ENCODE results near the gene RUSF1. TPM values are rescaled to one million over a fixed set of nuclear protein-coding genes. Genes with fewer than 3 reads are reported as not detected.
A peak's percentile ranks its signal among the peaks of the same experiment; 100 is the strongest.
"Not testable (repeated sequence)": the region's sequence is repeated elsewhere in the genome, so short reads cannot be mapped to it uniquely, and the experiment has no call there.

Gene RUSF1
- polyA plus RNA-seq, 4 donors = 27.3 to 108 (median 51.7) TPM

GRCh38 chr16:31508706-31509195 lies 560 bp upstream of the RUSF1 start:
- H3K36me3 ChIP-seq (ENCODE audit: control insufficient read depth in 3 of 3, insufficient read depth in 2 of 3, low read depth in 1 of 3, low read length in 3 of 3) = peaks cover 0 to 2% (median 0%) of the 10 kb centered on the region in 3 donors
- no peaks in the 10 kb centered on the region for H3K9me3 ChIP-seq (ENCODE audit: control insufficient read depth in 2 of 2, insufficient read depth in 1 of 2, low read depth in 1 of 2, low read length in 1 of 2)
- DNase-seq (peak; percentile 36 to 64), FAIRE-seq (no peak)
- peaks cover 8 to 14% (median 9%) of the 10 kb centered on the region in 3 donors for H3K4me1 ChIP-seq (ENCODE audit: control insufficient read depth in 3 of 3, insufficient read depth in 2 of 3, low read depth in 1 of 3, low read length in 2 of 3)
- peak overlapping the region; percentile 85 to 97 (median 93) for H3K4me3 ChIP-seq (ENCODE audit: low read depth in 1 of 3, low read length in 3 of 3)
- no peaks in the 10 kb centered on the region for H3K27me3 ChIP-seq (ENCODE audit: control insufficient read depth in 3 of 3, insufficient read depth in 3 of 3, low read length in 3 of 3)
- peak overlapping the region; percentile 78 to 94 (median 91) for H3K27ac ChIP-seq (ENCODE audit: low read depth in 1 of 3, low read length in 2 of 3)
- 10 to 14% (median 13%) methylated on average over 6 of the region's 6 CpGs for WGBS, 3 donors

GRCh38 chr16:31507617-31507928 lies 618 bp downstream of the RUSF1 start:
- H3K36me3 ChIP-seq (ENCODE audit: control insufficient read depth in 3 of 3, insufficient read depth in 2 of 3, low read depth in 1 of 3, low read length in 3 of 3) = peaks cover 0 to 2% (median 0%) of the 10 kb centered on the region in 3 donors
- DNase-seq = peak in 1 of 2 donors; percentile 22
- WGBS, 3 donors = 2 to 3% (median 2%) methylated on average over 12 of the region's 12 CpGs
- H3K4me1 ChIP-seq (ENCODE audit: control insufficient read depth in 3 of 3, insufficient read depth in 2 of 3, low read depth in 1 of 3, low read length in 2 of 3) = peaks cover 8 to 14% (median 9%) of the 10 kb centered on the region in 3 donors
- peak overlapping the region; percentile 78 to 94 (median 91) for H3K27ac ChIP-seq (ENCODE audit: low read depth in 1 of 3, low read length in 2 of 3)
- H3K4me3 ChIP-seq (ENCODE audit: low read depth in 1 of 3, low read length in 3 of 3) = peak overlapping the region; percentile 85 to 97 (median 93)
- H3K9me3 ChIP-seq (ENCODE audit: control insufficient read depth in 2 of 2, insufficient read depth in 1 of 2, low read depth in 1 of 2, low read length in 1 of 2) = no peaks in the 10 kb centered on the region
- no peaks in the 10 kb centered on the region for H3K27me3 ChIP-seq (ENCODE audit: control insufficient read depth in 3 of 3, insufficient read depth in 3 of 3, low read length in 3 of 3)
- FAIRE-seq = no peak

GRCh38 chr16:31505483-31505882 lies 2.7 kb downstream of the RUSF1 start:
- Histone ChIP-seq H3K4me1 (ENCODE audit: control insufficient read depth in 3 of 3, insufficient read depth in 2 of 3, low read depth in 1 of 3, low read length in 2 of 3) (peaks cover 8 to 14% (median 9%) of the 10 kb centered on the region in 3 donors), H3K27ac (ENCODE audit: low read depth in 1 of 3, low read length in 2 of 3) (no peak overlapping the region), H3K27me3 (ENCODE audit: control insufficient read depth in 3 of 3, insufficient read depth in 3 of 3, low read length in 3 of 3) (no peaks in the 10 kb centered on the region), H3K36me3 (ENCODE audit: control insufficient read depth in 3 of 3, insufficient read depth in 2 of 3, low read depth in 1 of 3, low read length in 3 of 3) (peaks cover 0 to 3% (median 0%) of the 10 kb centered on the region in 3 donors), H3K4me3 (ENCODE audit: low read depth in 1 of 3, low read length in 3 of 3) (no peak overlapping the region), H3K9me3 (ENCODE audit: control insufficient read depth in 2 of 2, insufficient read depth in 1 of 2, low read depth in 1 of 2, low read length in 1 of 2) (no peaks in the 10 kb centered on the region)
- 63 to 84% (median 70%) methylated on average over 4 of the region's 4 CpGs for WGBS, 3 donors
- no peak for FAIRE-seq
- DNase-seq = no peak

DNA sequence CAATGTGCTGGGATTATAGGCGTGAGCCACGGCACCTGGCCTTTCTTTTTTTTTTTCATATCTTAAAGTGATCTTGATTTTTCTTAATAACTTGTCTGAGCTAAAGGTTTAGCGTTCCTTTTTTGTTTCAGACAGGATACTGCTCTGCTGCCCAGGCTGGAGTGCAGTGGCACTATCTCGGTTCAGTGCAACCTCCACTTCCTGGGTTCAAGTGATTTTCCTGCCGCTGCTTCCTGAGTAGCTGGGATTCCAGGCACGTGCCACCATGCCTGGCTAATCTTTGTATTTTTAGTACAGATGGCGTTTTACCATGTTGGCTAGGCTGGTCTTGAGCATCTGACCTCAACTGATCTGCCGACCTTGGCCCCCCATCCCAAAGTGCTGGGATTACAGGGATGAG lies 4.0 kb downstream of the RUSF1 start:
- FAIRE-seq (no peak), DNase-seq (no peak)
- Histone ChIP-seq H3K4me3 (ENCODE audit: low read depth in 1 of 3, low read length in 3 of 3) (no peak overlapping the region), H3K4me1 (ENCODE audit: control insufficient read depth in 3 of 3, insufficient read depth in 2 of 3, low read depth in 1 of 3, low read length in 2 of 3) (peaks cover 8 to 9% (median 9%) of the 10 kb centered on the region in 3 donors), H3K9me3 (ENCODE audit: control insufficient read depth in 2 of 2, insufficient read depth in 1 of 2, low read depth in 1 of 2, low read length in 1 of 2) (no peaks in the 10 kb centered on the region), H3K27me3 (ENCODE audit: control insufficient read depth in 3 of 3, insufficient read depth in 3 of 3, low read length in 3 of 3) (no peaks in the 10 kb centered on the region), H3K36me3 (ENCODE audit: control insufficient read depth in 3 of 3, insufficient read depth in 2 of 3, low read depth in 1 of 3, low read length in 3 of 3) (peaks cover 2 to 13% (median 4%) of the 10 kb centered on the region in 3 donors), H3K27ac (ENCODE audit: low read depth in 1 of 3, low read length in 2 of 3) (no peak overlapping the region)
- 70 to 83% (median 70%) methylated on average over 8 of the region's 8 CpGs for WGBS, 3 donors

DNA sequence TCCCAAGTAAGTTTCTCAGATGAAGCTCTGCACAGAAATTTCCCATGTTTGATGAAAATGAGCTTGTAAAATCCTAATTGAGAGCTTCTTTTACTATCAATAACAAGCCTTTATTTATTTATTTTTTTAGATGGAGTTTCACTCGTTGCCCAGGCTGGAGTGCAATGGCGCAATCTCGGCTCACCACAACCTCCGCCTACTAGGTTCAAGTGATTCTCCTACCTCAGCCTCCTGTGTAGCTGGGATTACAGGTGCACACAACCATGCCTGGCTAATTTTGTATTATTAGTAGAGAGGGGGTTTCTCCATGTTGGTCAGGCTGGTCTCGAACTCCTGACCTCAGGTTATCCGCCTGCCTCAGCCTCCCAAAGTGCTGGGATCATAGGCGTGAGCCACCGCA lies 4.6 kb downstream of the RUSF1 start:
- not testable (repeated sequence) for H3K4me1 ChIP-seq (ENCODE audit: control insufficient read depth in 3 of 3, insufficient read depth in 2 of 3, low read depth in 1 of 3, low read length in 2 of 3); H3K27ac ChIP-seq (ENCODE audit: low read depth in 1 of 3, low read length in 2 of 3); H3K27me3 ChIP-seq (ENCODE audit: control insufficient read depth in 3 of 3, insufficient read depth in 3 of 3, low read length in 3 of 3); H3K4me3 ChIP-seq (ENCODE audit: low read depth in 1 of 3, low read length in 3 of 3); FAIRE-seq; DNase-seq; H3K9me3 ChIP-seq (ENCODE audit: control insufficient read depth in 2 of 2, insufficient read depth in 1 of 2, low read depth in 1 of 2, low read length in 1 of 2)
- peaks cover 4 to 19% (median 6%) of the 10 kb centered on the region in 3 donors for H3K36me3 ChIP-seq (ENCODE audit: control insufficient read depth in 3 of 3, insufficient read depth in 2 of 3, low read depth in 1 of 3, low read length in 3 of 3)
- WGBS, 3 donors = 91 to 95% (median 92%) methylated on average over 8 of the region's 8 CpGs

DNA sequence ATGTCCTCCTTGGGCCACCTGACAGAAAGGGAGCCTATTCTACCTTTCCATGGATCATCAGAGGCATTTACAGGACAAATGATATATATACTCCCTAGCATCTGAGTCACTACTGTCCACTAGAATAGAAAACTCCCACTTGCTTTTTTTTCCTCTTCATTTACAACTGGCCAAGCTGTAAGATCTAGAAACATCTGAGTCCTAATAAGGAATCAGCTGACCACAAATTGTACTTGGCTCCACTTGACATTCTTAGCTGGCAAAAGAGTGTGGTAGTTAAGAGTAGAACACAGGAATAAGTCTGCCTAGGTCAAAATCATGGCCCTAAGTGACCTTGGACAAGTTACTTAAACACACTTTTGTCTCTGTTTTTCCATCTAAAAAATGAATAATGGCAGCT lies 5.2 kb downstream of the RUSF1 start:
- no peaks in the 10 kb centered on the region for H3K9me3 ChIP-seq (ENCODE audit: control insufficient read depth in 2 of 2, insufficient read depth in 1 of 2, low read depth in 1 of 2, low read length in 1 of 2)

DNA sequence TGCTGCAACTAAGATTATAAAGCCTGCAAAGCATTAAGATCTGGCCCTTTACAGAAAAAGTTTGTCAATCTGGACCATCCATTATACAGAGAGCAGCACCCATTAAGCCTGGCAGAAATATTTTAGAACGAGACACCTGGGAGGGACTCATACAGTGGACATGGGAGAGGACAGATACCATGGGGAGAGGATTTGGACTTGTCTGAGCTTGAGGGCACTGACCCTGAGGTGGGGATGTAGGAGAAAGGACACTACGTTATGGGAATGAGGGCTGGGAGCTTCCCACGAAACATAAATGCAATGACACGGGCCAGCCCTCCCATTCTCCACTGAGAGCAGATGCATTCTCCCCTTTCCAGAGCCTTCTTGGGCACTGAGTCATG lies 6.2 kb downstream of the RUSF1 start:
- H3K36me3 ChIP-seq (ENCODE audit: control insufficient read depth in 3 of 3, insufficient read depth in 2 of 3, low read depth in 1 of 3, low read length in 3 of 3) = peaks cover 4 to 35% (median 10%) of the 10 kb centered on the region in 3 donors
- H3K27me3 ChIP-seq (ENCODE audit: control insufficient read depth in 3 of 3, insufficient read depth in 3 of 3, low read length in 3 of 3) = no peaks in the 10 kb centered on the region
- FAIRE-seq (no peak), DNase-seq (no peak)
- H3K4me3 ChIP-seq (ENCODE audit: low read depth in 1 of 3, low read length in 3 of 3) = no peak overlapping the region
- no peaks in the 10 kb centered on the region for H3K9me3 ChIP-seq (ENCODE audit: control insufficient read depth in 2 of 2, insufficient read depth in 1 of 2, low read depth in 1 of 2, low read length in 1 of 2)
- H3K4me1 ChIP-seq (ENCODE audit: control insufficient read depth in 3 of 3, insufficient read depth in 2 of 3, low read depth in 1 of 3, low read length in 2 of 3) = peaks cover 2 to 6% (median 5%) of the 10 kb centered on the region in 3 donors
- H3K27ac ChIP-seq (ENCODE audit: low read depth in 1 of 3, low read length in 2 of 3) = no peak overlapping the region
- 77 to 84% (median 82%) methylated on average over 4 of the region's 4 CpGs for WGBS, 3 donors

More for the DNA sequence above, 5.2 kb downstream of the RUSF1 start:
- Histone ChIP-seq H3K4me3 (ENCODE audit: low read depth in 1 of 3, low read length in 3 of 3) (no peak overlapping the region), H3K27me3 (ENCODE audit: control insufficient read depth in 3 of 3, insufficient read depth in 3 of 3, low read length in 3 of 3) (no peaks in the 10 kb centered on the region), H3K4me1 (ENCODE audit: control insufficient read depth in 3 of 3, insufficient read depth in 2 of 3, low read depth in 1 of 3, low read length in 2 of 3) (peaks cover 7 to 9% (median 8%) of the 10 kb centered on the region in 3 donors), H3K27ac (ENCODE audit: low read depth in 1 of 3, low read length in 2 of 3) (no peak overlapping the region), H3K36me3 (ENCODE audit: control insufficient read depth in 3 of 3, insufficient read depth in 2 of 3, low read depth in 1 of 3, low read length in 3 of 3) (peaks cover 4 to 25% (median 10%) of the 10 kb centered on the region in 3 donors)
- DNase-seq = no peak
- FAIRE-seq = no peak

DNA sequence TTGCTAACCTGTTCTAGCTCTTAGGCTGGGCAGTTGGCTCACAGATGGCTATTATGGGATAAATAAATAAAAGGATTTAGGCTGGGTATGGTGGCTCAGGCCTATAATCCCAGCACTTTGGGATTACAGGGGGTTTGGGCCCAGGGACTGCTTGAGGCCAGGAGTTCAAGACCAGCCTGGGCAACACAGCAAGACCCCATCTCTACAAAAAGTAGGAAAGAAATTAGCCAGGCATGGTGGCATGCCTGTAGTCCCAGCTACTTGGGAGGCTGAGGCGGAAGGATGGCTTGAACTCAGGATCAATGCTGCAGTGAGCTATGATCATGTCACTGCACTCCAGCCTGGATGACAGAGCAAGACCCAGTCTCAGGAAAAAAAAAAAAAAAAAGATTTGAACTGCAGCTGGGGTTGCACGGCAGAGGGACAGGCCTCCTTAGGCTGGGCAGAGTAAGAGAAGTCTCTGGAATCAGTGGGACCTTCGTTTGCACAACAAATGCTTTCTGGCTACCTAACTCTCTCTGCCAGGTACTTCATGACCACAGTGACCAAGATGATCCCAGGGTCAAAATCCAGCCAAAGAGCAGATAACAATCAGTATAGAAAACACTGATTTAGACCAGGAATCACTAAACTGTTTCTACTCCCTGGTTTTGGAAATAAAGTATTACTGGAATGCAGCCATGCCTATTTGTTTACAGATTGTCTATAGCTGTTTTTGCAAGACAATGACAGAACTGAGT lies 6.8 kb downstream of the RUSF1 start:
- no peak for DNase-seq
- Histone ChIP-seq H3K4me3 (ENCODE audit: low read depth in 1 of 3, low read length in 3 of 3) (no peak overlapping the region), H3K36me3 (ENCODE audit: control insufficient read depth in 3 of 3, insufficient read depth in 2 of 3, low read depth in 1 of 3, low read length in 3 of 3) (peaks cover 4 to 41% (median 10%) of the 10 kb centered on the region in 3 donors), H3K27ac (ENCODE audit: low read depth in 1 of 3, low read length in 2 of 3) (no peak overlapping the region), H3K27me3 (ENCODE audit: control insufficient read depth in 3 of 3, insufficient read depth in 3 of 3, low read length in 3 of 3) (no peaks in the 10 kb centered on the region), H3K9me3 (ENCODE audit: control insufficient read depth in 2 of 2, insufficient read depth in 1 of 2, low read depth in 1 of 2, low read length in 1 of 2) (no peaks in the 10 kb centered on the region), H3K4me1 (ENCODE audit: control insufficient read depth in 3 of 3, insufficient read depth in 2 of 3, low read depth in 1 of 3, low read length in 2 of 3) (no peaks in the 10 kb centered on the region)
- no peak for FAIRE-seq
- WGBS, 3 donors = 64 to 69% (median 66%) methylated on average over 3 of the region's 3 CpGs

All from small intestine (tissue), 7 donors.